ENCODE results near the gene CSRP2. TPM values are rescaled to one million over a fixed set of nuclear protein-coding genes. Genes with fewer than 3 reads are reported as not detected.
A peak's percentile ranks its signal among the peaks of the same experiment; 100 is the strongest.

Gene CSRP2
- total RNA-seq, 4 donors from 2014 or later, result 46.1 to 129 (median 74.8) TPM

DNA sequence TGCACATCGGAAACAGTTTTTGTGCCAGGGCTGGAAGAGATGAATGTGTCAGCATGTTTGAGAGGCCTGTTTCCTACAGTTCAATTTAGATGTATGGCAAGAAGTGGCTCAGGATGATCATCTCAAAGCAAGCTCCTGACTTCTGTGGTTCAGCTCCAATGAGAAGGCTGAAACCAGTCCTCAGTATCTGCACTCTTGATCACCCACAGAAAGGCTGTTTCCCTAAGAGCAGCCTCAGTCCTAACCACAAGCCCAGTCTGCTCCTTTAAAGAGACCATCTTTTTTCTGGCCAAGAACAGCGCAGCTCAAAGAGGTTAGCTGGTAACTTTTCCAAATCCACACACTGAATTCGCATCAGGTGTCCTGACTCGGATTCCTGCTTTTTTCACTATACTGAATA is 19.2 kb downstream of the CSRP2 start:
- no peak for DNase-seq (ENCODE audit: extremely low spot score)
- WGBS, result 53% methylated on average over 4 of the region's 4 CpGs
- no peak for TF ChIP-seq EP300 (IDR thresholded peaks at IDR 0.05)
- TF ChIP-seq, protein P1, sequence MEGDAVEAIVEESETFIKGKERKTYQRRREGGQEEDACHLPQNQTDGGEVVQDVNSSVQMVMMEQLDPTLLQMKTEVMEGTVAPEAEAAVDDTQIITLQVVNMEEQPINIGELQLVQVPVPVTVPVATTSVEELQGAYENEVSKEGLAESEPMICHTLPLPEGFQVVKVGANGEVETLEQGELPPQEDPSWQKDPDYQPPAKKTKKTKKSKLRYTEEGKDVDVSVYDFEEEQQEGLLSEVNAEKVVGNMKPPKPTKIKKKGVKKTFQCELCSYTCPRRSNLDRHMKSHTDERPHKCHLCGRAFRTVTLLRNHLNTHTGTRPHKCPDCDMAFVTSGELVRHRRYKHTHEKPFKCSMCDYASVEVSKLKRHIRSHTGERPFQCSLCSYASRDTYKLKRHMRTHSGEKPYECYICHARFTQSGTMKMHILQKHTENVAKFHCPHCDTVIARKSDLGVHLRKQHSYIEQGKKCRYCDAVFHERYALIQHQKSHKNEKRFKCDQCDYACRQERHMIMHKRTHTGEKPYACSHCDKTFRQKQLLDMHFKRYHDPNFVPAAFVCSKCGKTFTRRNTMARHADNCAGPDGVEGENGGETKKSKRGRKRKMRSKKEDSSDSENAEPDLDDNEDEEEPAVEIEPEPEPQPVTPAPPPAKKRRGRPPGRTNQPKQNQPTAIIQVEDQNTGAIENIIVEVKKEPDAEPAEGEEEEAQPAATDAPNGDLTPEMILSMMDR (IDR thresholded peaks at IDR 0.05), result no peak
- TF ChIP-seq POLR2A (IDR thresholded peaks at IDR 0.05; ENCODE audit: low read depth), result no peak
- TF ChIP-seq POLR2AphosphoS5 (IDR thresholded peaks at IDR 0.05), result no peak
- peak overlapping the region; percentile 39 to 75 (median 50) for H3K27ac ChIP-seq (replicated peaks in 1 of 4)
- peaks cover 0 to 40% (median 38%) of the 10 kb centered on the region in 4 donors for H3K4me1 ChIP-seq
- peaks cover 13 to 47% (median 31%) of the 10 kb centered on the region in 4 donors for H3K36me3 ChIP-seq
- no peaks in the 10 kb centered on the region for H3K27me3 ChIP-seq
- no peak overlapping the region for H3K4me3 ChIP-seq
- intact Hi-C loops (cut with DNase I), result no loop called here
- peaks cover 0 to 11% (median 5%) of the 10 kb centered on the region in 4 donors for H3K9me3 ChIP-seq

DNA sequence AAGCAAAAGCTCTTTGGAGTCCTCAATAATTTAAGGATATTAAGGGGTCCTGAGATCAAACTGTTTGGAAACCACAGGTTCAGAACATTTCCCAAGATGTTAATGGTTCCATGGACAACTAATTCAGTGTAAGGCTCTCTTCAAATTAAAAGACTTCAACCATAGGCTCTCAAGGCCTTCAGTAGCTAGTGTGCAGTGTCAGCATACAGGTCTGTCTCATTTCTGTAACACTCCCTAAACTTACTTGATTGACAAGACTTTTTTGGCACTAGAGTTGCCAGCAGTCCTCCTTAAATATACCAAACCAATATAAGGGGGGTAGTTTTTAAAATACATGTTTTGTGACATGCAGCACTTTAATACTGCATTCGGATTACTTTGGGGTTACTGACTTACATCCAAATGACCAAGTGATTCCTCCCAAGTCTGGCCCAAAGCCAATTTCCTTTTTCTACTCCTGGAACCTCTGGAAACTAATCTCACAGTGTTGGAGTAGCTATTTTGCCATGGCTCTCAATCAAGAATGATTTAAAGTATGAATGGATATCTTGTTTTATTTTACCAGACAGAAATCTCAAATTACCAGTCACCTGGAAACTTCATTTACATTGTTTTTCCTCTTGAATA is 22.7 kb downstream of the CSRP2 start:
- intact Hi-C loops (cut with DNase I), result no loop called here
- H3K4me1 ChIP-seq, result peaks cover 0 to 19% (median 18%) of the 10 kb centered on the region in 4 donors

DNA sequence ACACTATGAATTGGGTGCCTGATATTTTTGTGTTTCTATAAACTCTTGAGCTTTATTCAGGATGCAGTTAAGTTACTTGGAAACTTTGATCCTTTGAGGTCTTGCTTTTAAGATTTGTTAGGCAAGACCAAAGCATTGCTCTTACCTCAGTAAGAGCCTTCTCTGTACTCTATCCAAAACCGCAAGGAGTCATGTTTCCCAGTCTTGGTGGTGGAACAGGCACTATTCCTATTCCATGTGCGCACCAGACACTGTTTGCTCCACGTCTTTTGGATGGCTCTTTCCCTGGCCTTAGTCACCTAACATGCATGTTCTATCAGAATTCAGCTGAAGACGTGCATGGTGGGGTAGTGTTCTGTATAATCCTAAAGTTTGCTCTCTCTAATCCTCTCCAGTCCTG is 23.5 kb downstream of the CSRP2 start:
- Histone ChIP-seq H3K27ac (replicated peaks in 1 of 4) (no peak overlapping the region), H3K9me3 (peaks cover 0 to 11% (median 5%) of the 10 kb centered on the region in 4 donors), H3K4me3 (no peak overlapping the region), H3K4me1 (peaks cover 0 to 13% (median 11%) of the 10 kb centered on the region in 4 donors), H3K36me3 (peaks cover 18 to 52% (median 32%) of the 10 kb centered on the region in 4 donors), H3K27me3 (no peaks in the 10 kb centered on the region)
- intact Hi-C loops (cut with DNase I), result no loop called here
- no peak for DNase-seq (ENCODE audit: extremely low spot score)
- 96% methylated on average over 4 of the region's 4 CpGs for WGBS
- no peak for TF ChIP-seq POLR2A (IDR thresholded peaks at IDR 0.05; ENCODE audit: low read depth)
- no peak for TF ChIP-seq EP300 (IDR thresholded peaks at IDR 0.05)
- no peak for TF ChIP-seq POLR2AphosphoS5 (IDR thresholded peaks at IDR 0.05)
- TF ChIP-seq, protein P1 (IDR thresholded peaks at IDR 0.05), result no peak

More for the DNA sequence above, 22.7 kb downstream of the CSRP2 start:
- Histone ChIP-seq H3K27me3 (no peaks in the 10 kb centered on the region), H3K27ac (replicated peaks in 1 of 4) (no peak overlapping the region), H3K36me3 (peaks cover 16 to 43% (median 28%) of the 10 kb centered on the region in 4 donors), H3K9me3 (peaks cover 0 to 11% (median 5%) of the 10 kb centered on the region in 4 donors), H3K4me3 (no peak overlapping the region)
- TF ChIP-seq EP300 (IDR thresholded peaks at IDR 0.05) (no peak), POLR2AphosphoS5 (IDR thresholded peaks at IDR 0.05) (no peak), POLR2A (IDR thresholded peaks at IDR 0.05; ENCODE audit: low read depth) (no peak)
- TF ChIP-seq, protein P1 (IDR thresholded peaks at IDR 0.05), result no peak
- 70% methylated on average over 1 of the region's 1 CpG for WGBS
- no peak for DNase-seq (ENCODE audit: extremely low spot score)

DNA sequence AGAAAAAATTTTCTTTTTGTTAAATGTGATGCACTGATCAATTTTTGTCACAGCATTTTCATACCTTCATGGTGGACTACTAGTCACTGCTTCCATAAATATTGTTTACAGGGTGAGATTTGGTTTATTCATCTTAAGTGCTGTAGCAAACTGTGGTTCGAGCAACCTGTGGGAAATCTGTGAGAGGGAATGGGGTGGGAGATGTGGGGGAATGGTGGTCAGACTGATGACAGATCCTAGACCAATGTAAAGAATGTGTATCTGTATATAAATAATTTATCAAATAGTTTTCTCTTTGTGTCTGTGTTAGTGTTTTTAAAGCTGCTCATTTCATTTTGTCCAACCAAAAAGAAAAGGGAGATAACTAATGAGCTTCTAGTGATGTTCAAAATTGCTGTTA is 26.7 kb downstream of the CSRP2 start:
- no peak for DNase-seq (ENCODE audit: extremely low spot score)

More for the DNA sequence above, 26.7 kb downstream of the CSRP2 start:
- H3K4me3 ChIP-seq, result no peak overlapping the region
- TF ChIP-seq, protein P1 (IDR thresholded peaks at IDR 0.05), result no peak
- TF ChIP-seq POLR2A (IDR thresholded peaks at IDR 0.05; ENCODE audit: low read depth), result no peak
- no peak for TF ChIP-seq EP300 (IDR thresholded peaks at IDR 0.05)
- TF ChIP-seq POLR2AphosphoS5 (IDR thresholded peaks at IDR 0.05), result no peak
- no peak overlapping the region for H3K27ac ChIP-seq (replicated peaks in 1 of 4)
- 93% methylated on average over 1 of the region's 1 CpG for WGBS
- no peaks in the 10 kb centered on the region for H3K4me1 ChIP-seq
- peaks cover 21 to 56% (median 38%) of the 10 kb centered on the region in 4 donors for H3K36me3 ChIP-seq
- intact Hi-C loops (cut with DNase I), result no loop called here
- peaks cover 0 to 11% (median 5%) of the 10 kb centered on the region in 4 donors for H3K9me3 ChIP-seq
- no peaks in the 10 kb centered on the region for H3K27me3 ChIP-seq
